HEK293 (cell line): ENCODE data around the gene ANKRD35.
A peak's percentile ranks its signal among the peaks of the same experiment; 100 is the strongest.

ENCODE experiments used
- GLI2 ChIP-seq: fragments of 450-650 bp; formaldehyde crosslinking; IDR thresholded peaks from 2 replicates; pipeline ENCODE4; 2017; ENCODE audit warnings: missing biosample characterization, missing genetic modification characterization, low read depth, borderline replicate concordance
- GLIS1 ChIP-seq: fragments of 450-650 bp; formaldehyde crosslinking; IDR thresholded peaks from 2 replicates; pipeline ENCODE4 v1.5.1; 2016; ENCODE audit warnings: missing biosample characterization, missing genetic modification characterization
- ZBTB21 ChIP-seq: fragments of 450-650 bp; formaldehyde crosslinking; IDR thresholded peaks from 2 replicates; pipeline ENCODE4 v1.5.1; 2017; ENCODE audit warnings: missing biosample characterization, missing genetic modification characterization
- ZFP69B ChIP-seq: fragments of 450-650 bp; formaldehyde crosslinking; IDR thresholded peaks from 2 replicates; pipeline ENCODE4 v1.5.1; 2016; ENCODE audit warnings: missing biosample characterization, missing genetic modification characterization
- ZNF114 ChIP-seq: fragments of 450-650 bp; formaldehyde crosslinking; IDR thresholded peaks from 2 replicates; pipeline ENCODE4 v1.5.0; 2017; ENCODE audit warnings: missing biosample characterization, missing genetic modification characterization
- ZNF274 ChIP-seq, 2 experiments: fragments of 200-500 bp in 1 of 2; fragments of 450-650 bp in 1 of 2; sonication (Bioruptor generic) in 1 of 2; formaldehyde crosslinking in 1 of 2; IDR thresholded peaks; 2 replicates each; pipeline versions ENCODE4 v1.5.1 to v1.6.1; 2014 to 2016; ENCODE audit warnings: borderline replicate concordance in 1 of 2, inconsistent platforms in 1 of 2, low read length in 1 of 2, missing biosample characterization in 1 of 2, missing genetic modification characterization in 1 of 2
- ZNF292 ChIP-seq: fragments of 450-650 bp; formaldehyde crosslinking; IDR thresholded peaks from 2 replicates; pipeline ENCODE4 v1.5.1; 2016; ENCODE audit warnings: low read depth, missing biosample characterization, missing genetic modification characterization, borderline replicate concordance
- ZNF366 ChIP-seq: fragments of 450-650 bp; formaldehyde crosslinking; conservative IDR thresholded peaks from 2 replicates; pipeline ENCODE4 v1.5.1; 2016; ENCODE audit warnings: missing biosample characterization, missing genetic modification characterization
- ZNF48 ChIP-seq: fragments of 450-650 bp; formaldehyde crosslinking; IDR thresholded peaks from 2 replicates; pipeline ENCODE4 v1.5.1; 2016; ENCODE audit warnings: missing biosample characterization, missing genetic modification characterization
- ZNF521 ChIP-seq: fragments of 450-650 bp; formaldehyde crosslinking; IDR thresholded peaks from 2 replicates; pipeline ENCODE4 v1.5.1; 2017; ENCODE audit warnings: missing biosample characterization, mild to moderate bottlenecking, missing genetic modification characterization
- ZNF530 ChIP-seq: fragments of 450-650 bp; formaldehyde crosslinking; IDR thresholded peaks from 2 replicates; pipeline ENCODE4 v1.5.1; 2016; ENCODE audit warnings: low read depth, missing biosample characterization, missing genetic modification characterization
- ZNF623 ChIP-seq: fragments of 450-650 bp; formaldehyde crosslinking; IDR thresholded peaks from 2 replicates; pipeline ENCODE4 v1.5.1; 2016; ENCODE audit warnings: missing biosample characterization, missing genetic modification characterization
- ZNF670 ChIP-seq: fragments of 450-650 bp; formaldehyde crosslinking; IDR thresholded peaks from 2 replicates; pipeline ENCODE4 v1.5.1; 2016; ENCODE audit warnings: missing biosample characterization, missing genetic modification characterization, low read depth
- ZNF707 ChIP-seq: fragments of 450-650 bp; formaldehyde crosslinking; IDR thresholded peaks from 2 replicates; pipeline ENCODE4 v1.5.1; 2016; ENCODE audit warnings: missing biosample characterization, missing genetic modification characterization
- TF ChIP-seq, protein P1 (sequence below): fragments of 450-650 bp; formaldehyde crosslinking; IDR thresholded peaks from 2 replicates; pipeline ENCODE4 v1.5.1; 2016; ENCODE audit warnings: missing biosample characterization, missing genetic modification characterization, borderline replicate concordance
- TF ChIP-seq, protein P2 (sequence below): fragments of 450-650 bp; formaldehyde crosslinking; optimal IDR thresholded peaks from 2 replicates; pipeline ENCODE3; 2016; ENCODE audit warnings: missing biosample characterization, mild to moderate bottlenecking, missing genetic modification characterization
- TF ChIP-seq, protein P3 (sequence below): fragments of 450-650 bp; formaldehyde crosslinking; IDR thresholded peaks from 2 replicates; pipeline ENCODE4 v1.5.1; 2016; ENCODE audit warnings: missing biosample characterization, missing genetic modification characterization
- TF ChIP-seq, protein P4 (sequence below): fragments of 450-650 bp; formaldehyde crosslinking; IDR thresholded peaks from 2 replicates; pipeline ENCODE4 v1.5.1; 2016; ENCODE audit warnings: missing biosample characterization, missing genetic modification characterization
- TF ChIP-seq, protein P5 (sequence below): fragments of 450-650 bp; formaldehyde crosslinking; IDR thresholded peaks from 2 replicates; pipeline ENCODE4 v1.5.1; 2016; ENCODE audit warnings: missing biosample characterization, missing genetic modification characterization
- TF ChIP-seq, protein P6 (sequence below): fragments of 450-650 bp; formaldehyde crosslinking; IDR thresholded peaks from 2 replicates; pipeline ENCODE4 v1.5.1; 2017; ENCODE audit warnings: missing biosample characterization, missing genetic modification characterization

The ANKRD35 gene

DNA sequence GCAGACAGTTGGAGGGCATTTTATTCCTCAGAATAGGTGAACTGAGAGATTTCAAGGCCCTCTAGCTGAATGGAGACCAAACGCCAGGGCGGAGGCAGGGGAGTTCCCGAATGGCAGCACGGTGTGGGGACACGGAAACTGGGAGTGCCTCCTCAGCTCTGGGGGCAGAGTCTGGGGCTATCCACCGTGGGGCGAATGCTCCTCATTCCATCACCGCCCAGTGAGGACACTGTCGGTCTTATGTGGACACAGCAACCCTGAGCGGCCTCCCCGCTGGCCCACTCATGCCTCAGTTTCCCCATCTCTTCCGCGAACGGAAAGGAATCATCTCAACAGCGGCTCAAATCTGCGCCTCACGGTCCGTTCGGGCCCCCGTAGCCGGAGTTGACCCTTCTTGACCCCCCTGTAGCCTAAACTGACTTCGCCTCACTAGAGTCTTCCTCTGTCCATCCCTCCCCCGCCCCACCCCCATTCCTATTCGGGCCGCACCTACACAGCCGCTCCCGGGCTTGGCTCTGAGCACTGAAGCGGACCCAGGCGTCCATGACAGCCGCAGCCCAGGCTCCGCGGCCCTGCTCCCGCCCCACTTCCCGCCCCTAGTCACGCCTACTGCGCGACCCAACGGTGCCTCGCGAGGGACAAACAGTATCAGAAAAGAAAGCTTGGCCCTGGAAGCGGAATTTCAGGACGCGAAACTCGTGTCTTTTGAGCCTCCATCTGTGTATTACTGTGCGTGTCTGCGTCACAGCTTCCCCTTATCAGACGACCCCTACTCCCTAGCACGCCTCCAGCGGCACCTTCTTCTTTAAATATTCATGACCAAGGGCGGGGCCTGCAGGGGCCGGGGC, 32.7 kb upstream of the ANKRD35 start, which contains the start of gene PEX11B (continued):
- TF ChIP-seq, protein P1, sequence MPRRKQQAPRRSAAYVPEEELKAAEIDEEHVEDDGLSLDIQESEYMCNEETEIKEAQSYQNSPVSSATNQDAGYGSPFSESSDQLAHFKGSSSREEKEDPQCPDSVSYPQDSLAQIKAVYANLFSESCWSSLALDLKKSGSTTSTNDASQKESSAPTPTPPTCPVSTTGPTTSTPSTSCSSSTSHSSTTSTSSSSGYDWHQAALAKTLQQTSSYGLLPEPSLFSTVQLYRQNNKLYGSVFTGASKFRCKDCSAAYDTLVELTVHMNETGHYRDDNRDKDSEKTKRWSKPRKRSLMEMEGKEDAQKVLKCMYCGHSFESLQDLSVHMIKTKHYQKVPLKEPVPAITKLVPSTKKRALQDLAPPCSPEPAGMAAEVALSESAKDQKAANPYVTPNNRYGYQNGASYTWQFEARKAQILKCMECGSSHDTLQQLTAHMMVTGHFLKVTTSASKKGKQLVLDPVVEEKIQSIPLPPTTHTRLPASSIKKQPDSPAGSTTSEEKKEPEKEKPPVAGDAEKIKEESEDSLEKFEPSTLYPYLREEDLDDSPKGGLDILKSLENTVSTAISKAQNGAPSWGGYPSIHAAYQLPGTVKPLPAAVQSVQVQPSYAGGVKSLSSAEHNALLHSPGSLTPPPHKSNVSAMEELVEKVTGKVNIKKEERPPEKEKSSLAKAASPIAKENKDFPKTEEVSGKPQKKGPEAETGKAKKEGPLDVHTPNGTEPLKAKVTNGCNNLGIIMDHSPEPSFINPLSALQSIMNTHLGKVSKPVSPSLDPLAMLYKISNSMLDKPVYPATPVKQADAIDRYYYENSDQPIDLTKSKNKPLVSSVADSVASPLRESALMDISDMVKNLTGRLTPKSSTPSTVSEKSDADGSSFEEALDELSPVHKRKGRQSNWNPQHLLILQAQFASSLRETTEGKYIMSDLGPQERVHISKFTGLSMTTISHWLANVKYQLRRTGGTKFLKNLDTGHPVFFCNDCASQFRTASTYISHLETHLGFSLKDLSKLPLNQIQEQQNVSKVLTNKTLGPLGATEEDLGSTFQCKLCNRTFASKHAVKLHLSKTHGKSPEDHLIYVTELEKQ (tag by site-specific recombination): no peak
- TF ChIP-seq ZNF670 (no peak), ZNF274 (IDR thresholded peaks at IDR 0.05; ENCODE audit: low read length) (no peak), ZNF274 (tag by site-specific recombination; IDR thresholded peaks at IDR 0.05; ENCODE audit: borderline replicate concordance) (no peak), ZFP69B (tag by site-specific recombination) (0 out of 2 replicates have a peak, but pooled peaks have one; percentile 26), ZNF292 (tag by site-specific recombination) (no peak), GLI2 (tag by site-specific recombination) (no peak), ZNF114 (no peak), ZNF48 (no peak), GLIS1 (tag by site-specific recombination) (no peak), ZNF521 (tag by site-specific recombination) (no peak), ZNF530 (no peak), ZNF623 (tag by site-specific recombination) (no peak), ZNF707 (tag by site-specific recombination) (0 out of 2 replicates have a peak, but pooled peaks have one; percentile 24), ZBTB21 (tag by site-specific recombination) (peak; percentile 66; the same call in 1 of the 2 replicates), ZNF366 (no peak)
- TF ChIP-seq, protein P2, sequence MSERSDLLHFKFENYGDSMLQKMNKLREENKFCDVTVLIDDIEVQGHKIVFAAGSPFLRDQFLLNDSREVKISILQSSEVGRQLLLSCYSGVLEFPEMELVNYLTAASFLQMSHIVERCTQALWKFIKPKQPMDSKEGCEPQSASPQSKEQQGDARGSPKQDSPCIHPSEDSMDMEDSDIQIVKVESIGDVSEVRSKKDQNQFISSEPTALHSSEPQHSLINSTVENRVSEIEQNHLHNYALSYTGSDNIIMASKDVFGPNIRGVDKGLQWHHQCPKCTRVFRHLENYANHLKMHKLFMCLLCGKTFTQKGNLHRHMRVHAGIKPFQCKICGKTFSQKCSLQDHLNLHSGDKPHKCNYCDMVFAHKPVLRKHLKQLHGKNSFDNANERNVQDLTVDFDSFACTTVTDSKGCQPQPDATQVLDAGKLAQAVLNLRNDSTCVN (tag by site-specific recombination): peak; percentile 30
- TF ChIP-seq, protein P3, sequence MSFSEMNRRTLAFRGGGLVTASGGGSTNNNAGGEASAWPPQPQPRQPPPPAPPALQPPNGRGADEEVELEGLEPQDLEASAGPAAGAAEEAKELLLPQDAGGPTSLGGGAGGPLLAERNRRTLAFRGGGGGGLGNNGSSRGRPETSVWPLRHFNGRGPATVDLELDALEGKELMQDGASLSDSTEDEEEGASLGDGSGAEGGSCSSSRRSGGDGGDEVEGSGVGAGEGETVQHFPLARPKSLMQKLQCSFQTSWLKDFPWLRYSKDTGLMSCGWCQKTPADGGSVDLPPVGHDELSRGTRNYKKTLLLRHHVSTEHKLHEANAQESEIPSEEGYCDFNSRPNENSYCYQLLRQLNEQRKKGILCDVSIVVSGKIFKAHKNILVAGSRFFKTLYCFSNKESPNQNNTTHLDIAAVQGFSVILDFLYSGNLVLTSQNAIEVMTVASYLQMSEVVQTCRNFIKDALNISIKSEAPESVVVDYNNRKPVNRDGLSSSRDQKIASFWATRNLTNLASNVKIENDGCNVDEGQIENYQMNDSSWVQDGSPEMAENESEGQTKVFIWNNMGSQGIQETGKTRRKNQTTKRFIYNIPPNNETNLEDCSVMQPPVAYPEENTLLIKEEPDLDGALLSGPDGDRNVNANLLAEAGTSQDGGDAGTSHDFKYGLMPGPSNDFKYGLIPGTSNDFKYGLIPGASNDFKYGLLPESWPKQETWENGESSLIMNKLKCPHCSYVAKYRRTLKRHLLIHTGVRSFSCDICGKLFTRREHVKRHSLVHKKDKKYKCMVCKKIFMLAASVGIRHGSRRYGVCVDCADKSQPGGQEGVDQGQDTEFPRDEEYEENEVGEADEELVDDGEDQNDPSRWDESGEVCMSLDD: no peak
- TF ChIP-seq, protein P4, sequence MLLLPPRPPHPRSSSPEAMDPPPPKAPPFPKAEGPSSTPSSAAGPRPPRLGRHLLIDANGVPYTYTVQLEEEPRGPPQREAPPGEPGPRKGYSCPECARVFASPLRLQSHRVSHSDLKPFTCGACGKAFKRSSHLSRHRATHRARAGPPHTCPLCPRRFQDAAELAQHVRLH (tag by site-specific recombination): peak; percentile 32; the same call in 1 of the 2 replicates
- TF ChIP-seq, protein P5, sequence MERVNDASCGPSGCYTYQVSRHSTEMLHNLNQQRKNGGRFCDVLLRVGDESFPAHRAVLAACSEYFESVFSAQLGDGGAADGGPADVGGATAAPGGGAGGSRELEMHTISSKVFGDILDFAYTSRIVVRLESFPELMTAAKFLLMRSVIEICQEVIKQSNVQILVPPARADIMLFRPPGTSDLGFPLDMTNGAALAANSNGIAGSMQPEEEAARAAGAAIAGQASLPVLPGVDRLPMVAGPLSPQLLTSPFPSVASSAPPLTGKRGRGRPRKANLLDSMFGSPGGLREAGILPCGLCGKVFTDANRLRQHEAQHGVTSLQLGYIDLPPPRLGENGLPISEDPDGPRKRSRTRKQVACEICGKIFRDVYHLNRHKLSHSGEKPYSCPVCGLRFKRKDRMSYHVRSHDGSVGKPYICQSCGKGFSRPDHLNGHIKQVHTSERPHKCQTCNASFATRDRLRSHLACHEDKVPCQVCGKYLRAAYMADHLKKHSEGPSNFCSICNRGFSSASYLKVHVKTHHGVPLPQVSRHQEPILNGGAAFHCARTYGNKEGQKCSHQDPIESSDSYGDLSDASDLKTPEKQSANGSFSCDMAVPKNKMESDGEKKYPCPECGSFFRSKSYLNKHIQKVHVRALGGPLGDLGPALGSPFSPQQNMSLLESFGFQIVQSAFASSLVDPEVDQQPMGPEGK (tag by site-specific recombination): peak; percentile 70; the same call in 1 of the 2 replicates
- TF ChIP-seq, protein P6, sequence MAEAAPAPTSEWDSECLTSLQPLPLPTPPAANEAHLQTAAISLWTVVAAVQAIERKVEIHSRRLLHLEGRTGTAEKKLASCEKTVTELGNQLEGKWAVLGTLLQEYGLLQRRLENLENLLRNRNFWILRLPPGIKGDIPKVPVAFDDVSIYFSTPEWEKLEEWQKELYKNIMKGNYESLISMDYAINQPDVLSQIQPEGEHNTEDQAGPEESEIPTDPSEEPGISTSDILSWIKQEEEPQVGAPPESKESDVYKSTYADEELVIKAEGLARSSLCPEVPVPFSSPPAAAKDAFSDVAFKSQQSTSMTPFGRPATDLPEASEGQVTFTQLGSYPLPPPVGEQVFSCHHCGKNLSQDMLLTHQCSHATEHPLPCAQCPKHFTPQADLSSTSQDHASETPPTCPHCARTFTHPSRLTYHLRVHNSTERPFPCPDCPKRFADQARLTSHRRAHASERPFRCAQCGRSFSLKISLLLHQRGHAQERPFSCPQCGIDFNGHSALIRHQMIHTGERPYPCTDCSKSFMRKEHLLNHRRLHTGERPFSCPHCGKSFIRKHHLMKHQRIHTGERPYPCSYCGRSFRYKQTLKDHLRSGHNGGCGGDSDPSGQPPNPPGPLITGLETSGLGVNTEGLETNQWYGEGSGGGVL (tag by site-specific recombination): no peak
